Chondrocyte (in vitro differentiated cells): ENCODE data around the gene AARS1. TPM values are rescaled to one million over a fixed set of nuclear protein-coding genes. Genes with fewer than 3 reads are reported as not detected.
"Not testable (repeated sequence)": the region's sequence is repeated elsewhere in the genome, so short reads cannot be mapped to it uniquely, and the experiment has no call there.

Experiments used
- DNase-seq: peaks from one replicate; pipeline ENCODE4 v3.0.0; 2021; ENCODE audit warnings: mixed read lengths, low spot score
- H3K27ac Mint-ChIP-seq: one replicate; pipeline ENCODE4 v1.8.0; 2021; ENCODE audit warnings: mild to moderate bottlenecking, moderate library complexity, mixed read lengths; ENCODE audit not compliant: unreplicated experiment
- H3K27me3 Mint-ChIP-seq: 2 replicates; pipeline ENCODE4 v1.8.0; 2021; ENCODE audit warnings: low read depth, mixed read lengths
- H3K36me3 Mint-ChIP-seq: 2 replicates; pipeline ENCODE4 v1.8.0; 2021; ENCODE audit warnings: low read depth, mixed read lengths
- H3K4me1 Mint-ChIP-seq: 2 replicates; pipeline ENCODE4 v1.8.0; 2021; ENCODE audit warnings: low read depth, mild to moderate bottlenecking, mixed read lengths
- H3K4me3 Mint-ChIP-seq: one replicate; pipeline ENCODE4 v1.8.0; 2021; ENCODE audit warnings: mild to moderate bottlenecking, moderate library complexity, mixed read lengths; ENCODE audit not compliant: unreplicated experiment
- H3K9me3 Mint-ChIP-seq: 2 replicates; pipeline ENCODE4 v1.8.0; 2021; ENCODE audit warnings: low read depth, mixed read lengths
- CTCF ChIP-seq: fragments of 200-600 bp; sonication (generic); IDR thresholded peaks from 2 replicates; pipeline ENCODE4 v1.5.0; 2021; ENCODE audit warnings: antibody characterized with exemption, mild to moderate bottlenecking, moderate library complexity
- total RNA-seq: library from RNA; stranded (reverse); gene quantifications from 3 replicates; pipeline ENCODE4 v1.2.1, GENCODE V29; 2021

Gene AARS1
- total RNA-seq, 1 donor from 2014 or later = 243 TPM

- DNase-seq = no peak
- peaks cover 23% of the 10 kb centered on the region for H3K4me1 Mint-ChIP-seq
- no peak overlapping the region for H3K4me3 Mint-ChIP-seq
- TF ChIP-seq CTCF = no peak
- peak overlapping the region; percentile 74 for H3K27ac Mint-ChIP-seq
- H3K27me3 Mint-ChIP-seq = no peaks in the 10 kb centered on the region
- no peaks in the 10 kb centered on the region for H3K9me3 Mint-ChIP-seq
- peaks cover 2% of the 10 kb centered on the region for H3K36me3 Mint-ChIP-seq
Observed at GRCh38 chr16:70290949-70291519, 1.7 kb upstream of the AARS1 start.

- DNase-seq = peak; percentile 28
- H3K4me1 Mint-ChIP-seq = peaks cover 37% of the 10 kb centered on the region
- peaks cover 13% of the 10 kb centered on the region for H3K36me3 Mint-ChIP-seq
- H3K27me3 Mint-ChIP-seq, H3K9me3 Mint-ChIP-seq: not testable (repeated sequence)
- H3K27ac Mint-ChIP-seq = peak overlapping the region; percentile 100
- peak overlapping the region; percentile 99 for H3K4me3 Mint-ChIP-seq
Observed at GRCh38 chr16:70287304-70287971, 1.9 kb downstream of the AARS1 start.

GRCh38 chr16:70276392-70276791, 12.9 kb downstream of the AARS1 start:
- Mint-ChIP-seq H3K4me1 (peaks cover 6% of the 10 kb centered on the region), H3K36me3 (peaks cover 46% of the 10 kb centered on the region), H3K27ac (no peak overlapping the region), H3K9me3 (no peaks in the 10 kb centered on the region), H3K27me3 (no peaks in the 10 kb centered on the region), H3K4me3 (no peak overlapping the region)
- DNase-seq = no peak
- TF ChIP-seq CTCF = no peak

- H3K9me3 Mint-ChIP-seq = no peaks in the 10 kb centered on the region
- H3K27me3 Mint-ChIP-seq = no peaks in the 10 kb centered on the region
- no peak for TF ChIP-seq CTCF
Observed at GRCh38 chr16:70271696-70272095, 17.6 kb downstream of the AARS1 start.

GRCh38 chr16:70270176-70270575, 19.1 kb downstream of the AARS1 start:
- Mint-ChIP-seq H3K27ac (no peak overlapping the region), H3K27me3 (no peaks in the 10 kb centered on the region), H3K4me1 (no peaks in the 10 kb centered on the region), H3K4me3 (no peak overlapping the region), H3K36me3 (peaks cover 43% of the 10 kb centered on the region), H3K9me3 (no peaks in the 10 kb centered on the region)
- no peak for TF ChIP-seq CTCF
- no peak for DNase-seq

More at GRCh38 chr16:70271696-70272095, 17.6 kb downstream of the AARS1 start:
- Mint-ChIP-seq H3K27ac (no peak overlapping the region), H3K36me3 (peaks cover 43% of the 10 kb centered on the region), H3K4me3 (no peak overlapping the region), H3K4me1 (peaks cover 3% of the 10 kb centered on the region)
- DNase-seq = peak; percentile 55

- Mint-ChIP-seq H3K4me1 (no peaks in the 10 kb centered on the region), H3K27me3 (no peaks in the 10 kb centered on the region), H3K36me3 (peaks cover 47% of the 10 kb centered on the region), H3K27ac (peak overlapping the region; percentile 45), H3K9me3 (no peaks in the 10 kb centered on the region), H3K4me3 (no peak overlapping the region)
- peak; percentile 46 for DNase-seq
- no peak for TF ChIP-seq CTCF
Observed at GRCh38 chr16:70269471-70269870, 19.8 kb downstream of the AARS1 start.

- H3K27ac Mint-ChIP-seq = peak overlapping the region; percentile 51
- H3K4me1 Mint-ChIP-seq, H3K27me3 Mint-ChIP-seq, H3K4me3 Mint-ChIP-seq, H3K9me3 Mint-ChIP-seq, DNase-seq: not testable (repeated sequence)
- peaks cover 45% of the 10 kb centered on the region for H3K36me3 Mint-ChIP-seq
Observed at GRCh38 chr16:70267922-70268321, 21.4 kb downstream of the AARS1 start.
